ENCODE data around the gene PID1.
"Not testable (repeated sequence)": the region's sequence is repeated elsewhere in the genome, so short reads cannot be mapped to it uniquely, and the experiment has no call there.

The PID1 gene

GRCh38 chr2:229111744-229112143 is 159.3 kb downstream of the PID1 start:
- DNase-seq (ENCODE audit: low read depth in 2 of 2), result no peak

- DNase-seq (ENCODE audit: low read depth in 2 of 2), result no peak
Observed at GRCh38 chr2:229109195-229109594, 161.9 kb downstream of the PID1 start.

- no peak for DNase-seq (ENCODE audit: low read depth in 2 of 2)
Observed at GRCh38 chr2:229107601-229108000, 163.5 kb downstream of the PID1 start.

GRCh38 chr2:229104974-229105387 is 166.1 kb downstream of the PID1 start:
- DNase-seq (ENCODE audit: low read depth in 2 of 2), result no peak

GRCh38 chr2:229104025-229104424 is 167.1 kb downstream of the PID1 start:
- DNase-seq (ENCODE audit: low read depth in 2 of 2), result no peak

GRCh38 chr2:229101314-229101713 is 169.8 kb downstream of the PID1 start:
- no peak for DNase-seq (ENCODE audit: low read depth in 2 of 2)

- DNase-seq (ENCODE audit: low read depth in 2 of 2), result no peak
Observed at GRCh38 chr2:229099231-229099630, 171.9 kb downstream of the PID1 start.

GRCh38 chr2:229098801-229099200 is 172.3 kb downstream of the PID1 start:
- no peak for DNase-seq (ENCODE audit: low read depth in 2 of 2)

GRCh38 chr2:229096409-229097066 is 174.5 kb downstream of the PID1 start:
- no peak for DNase-seq (ENCODE audit: low read depth in 2 of 2)

- DNase-seq (ENCODE audit: low read depth in 2 of 2), result no peak
Observed at GRCh38 chr2:229095472-229095871, 175.6 kb downstream of the PID1 start.

GRCh38 chr2:229090225-229090624 is 180.9 kb downstream of the PID1 start:
- no peak for DNase-seq (ENCODE audit: low read depth in 2 of 2)

GRCh38 chr2:229089776-229090175 is 181.3 kb downstream of the PID1 start:
- peak in 1 of 2 experiments; percentile 31 for DNase-seq (ENCODE audit: low read depth in 2 of 2)

GRCh38 chr2:229088966-229089700 is 182.0 kb downstream of the PID1 start:
- no peak for DNase-seq (ENCODE audit: low read depth in 2 of 2)

GRCh38 chr2:229088517-229088913 is 182.6 kb downstream of the PID1 start:
- no peak for DNase-seq (ENCODE audit: low read depth in 2 of 2)

- no peak for DNase-seq (ENCODE audit: low read depth in 2 of 2)
Observed at GRCh38 chr2:229087843-229088516, 183.1 kb downstream of the PID1 start.

GRCh38 chr2:229087267-229087666 is 183.8 kb downstream of the PID1 start:
- DNase-seq (ENCODE audit: low read depth in 2 of 2), result no peak

- DNase-seq (ENCODE audit: low read depth in 2 of 2), result no peak
Observed at GRCh38 chr2:229085439-229085838, 185.6 kb downstream of the PID1 start.

GRCh38 chr2:229084447-229084846 is 186.6 kb downstream of the PID1 start:
- DNase-seq (ENCODE audit: low read depth in 2 of 2), result peak; percentile 37 to 43

GRCh38 chr2:229083606-229084340 is 187.3 kb downstream of the PID1 start:
- no peak for DNase-seq (ENCODE audit: low read depth in 2 of 2)

- no peak for DNase-seq (ENCODE audit: low read depth in 2 of 2)
Observed at GRCh38 chr2:229081411-229081810, 189.7 kb downstream of the PID1 start.

- DNase-seq (ENCODE audit: low read depth in 2 of 2), result no peak
Observed at GRCh38 chr2:229080172-229080571, 190.9 kb downstream of the PID1 start.

- DNase-seq (ENCODE audit: low read depth in 2 of 2), result not testable (repeated sequence)
Observed at GRCh38 chr2:229076886-229077285, 194.2 kb downstream of the PID1 start.

Measured in fibroblast of skin of left biceps (primary cell).